Left ventricle myocardium superior (tissue), 1 donor: ENCODE measurements around the gene CACNG4. TPM values are rescaled to one million over a fixed set of nuclear protein-coding genes. Genes with fewer than 3 reads are reported as not detected.

ENCODE experiments used
- ATAC-seq: fragments of 200-7000 bp; cut with Tn5 transposase; one replicate; pipeline ENCODE4 v1.9.1; 2020; ENCODE audit warnings: mild to moderate bottlenecking, moderate library complexity
- DNase-seq: peaks from one replicate; pipeline ENCODE4 v3.0.0-alpha.2; 2020
- intact Hi-C: fragments of 100-400 bp; cut with micrococcal nuclease; formaldehyde crosslinking; loops from one replicate; pipeline ENCODE4 v1.11.0; 2022
- long read RNA-seq: library from polyadenylated mRNA; unstranded; transcript quantifications from one replicate; pipeline ENCODE4 v2.0.0, GENCODE V29; 2021
- total RNA-seq: library from RNA; stranded (reverse); fragmentation: NEBNext Ultra II Directional; extraction: Animal tissue kit (Norgen Biotek cat#: 25700); gene quantifications from one replicate; pipeline ENCODE4 v1.2.1, GENCODE V29; 2021
- donor health status: DM: no; HTN: yes; CAD: no; lungs with severe emphysema.

Gene CACNG4
- total RNA-seq, result not detected
- long read RNA-seq, result 0 reads

- ATAC-seq (no peak), DNase-seq (no peak)
- intact Hi-C loops, result no loop called here
Measured at GRCh38 chr17:66963909-66964771, at the start of gene CACNG4. CACNG4 (plus strand) TSS chr17:66964707; CDS start chr17:66964912, 205 bp downstream.

GRCh38 chr17:66915204-66915611, 49.3 kb upstream of the CACNG4 start:
- ATAC-seq (peak; percentile 34), DNase-seq (no peak)
- intact Hi-C loops, result no loop called here

GRCh38 chr17:66915792-66916191, 48.7 kb upstream of the CACNG4 start:
- DNase-seq, result no peak
- intact Hi-C loops, result no loop called here
- no peak for ATAC-seq

GRCh38 chr17:66916946-66917345, 47.6 kb upstream of the CACNG4 start:
- ATAC-seq (no peak), DNase-seq (no peak)
- intact Hi-C loops, result no loop called here

DNA sequence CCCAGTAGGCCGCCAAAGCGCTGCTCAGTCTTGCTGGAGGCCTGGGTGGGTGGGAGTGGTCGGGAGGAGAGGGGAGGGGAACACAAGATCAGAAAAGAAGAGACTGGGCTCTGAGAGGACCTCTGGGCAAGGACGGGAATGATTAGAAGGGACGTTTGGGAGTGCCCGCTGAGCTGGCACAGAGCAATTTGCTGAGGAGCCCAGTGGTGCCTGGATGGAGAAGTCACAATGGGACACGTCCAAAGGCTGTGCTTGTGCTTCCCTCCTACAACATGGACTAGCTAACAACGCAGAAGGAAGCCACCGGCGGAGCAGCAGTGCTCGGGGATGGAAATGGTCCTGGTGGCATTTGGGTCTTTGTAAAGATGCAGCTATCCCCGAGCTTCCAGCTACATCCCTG, 45.6 kb upstream of the CACNG4 start:
- ATAC-seq (no peak), DNase-seq (no peak)
- intact Hi-C loops, result no loop called here

DNA sequence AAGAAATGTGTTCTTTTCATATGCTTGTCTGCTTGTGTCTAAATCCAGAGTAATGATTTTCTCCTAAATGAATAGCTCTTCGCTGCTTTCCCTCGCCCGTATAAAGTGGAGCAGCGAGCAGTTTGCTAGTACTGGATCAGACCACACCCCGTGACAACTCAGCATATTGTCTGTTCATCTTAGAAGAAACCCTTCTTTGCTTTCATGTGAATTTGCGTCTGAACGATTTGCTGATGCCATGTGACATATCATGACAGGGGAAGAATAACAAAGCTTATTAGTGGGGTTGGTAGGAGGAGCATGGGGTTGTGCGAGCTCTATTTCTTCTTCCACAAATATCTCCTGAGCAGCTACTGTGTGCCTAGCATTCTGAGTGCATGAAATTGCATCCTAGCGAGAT, 44.1 kb upstream of the CACNG4 start:
- intact Hi-C loops, result no loop called here
- ATAC-seq (no peak), DNase-seq (no peak)

DNA sequence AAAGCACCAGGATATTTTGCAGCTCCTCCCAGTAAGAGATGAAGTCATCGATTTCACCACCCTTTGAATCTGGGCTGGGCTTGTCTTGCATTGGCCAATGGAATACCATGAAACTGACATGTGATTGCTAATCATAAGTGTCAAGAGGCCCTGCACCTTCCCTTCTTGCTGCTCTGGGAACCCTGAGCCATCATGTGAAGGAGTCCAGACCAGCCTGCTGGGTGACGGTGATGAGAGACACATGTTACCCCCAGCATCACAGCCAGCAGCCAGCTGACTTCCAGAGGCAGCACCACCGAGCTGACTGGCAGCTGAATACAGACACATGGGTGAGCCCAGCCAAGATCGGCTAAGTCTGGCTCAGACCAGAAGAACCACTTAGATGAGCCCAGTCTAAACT, 43.6 kb upstream of the CACNG4 start:
- intact Hi-C loops, result no loop called here
- DNase-seq (no peak), ATAC-seq (no peak)

GRCh38 chr17:66923886-66924285, 40.6 kb upstream of the CACNG4 start:
- DNase-seq (no peak), ATAC-seq (no peak)
- intact Hi-C loops, result no loop called here

- DNase-seq, result no peak
- no peak for ATAC-seq
- intact Hi-C loops, result no loop called here
Measured at GRCh38 chr17:66925811-66926500, 38.6 kb upstream of the CACNG4 start.

DNA sequence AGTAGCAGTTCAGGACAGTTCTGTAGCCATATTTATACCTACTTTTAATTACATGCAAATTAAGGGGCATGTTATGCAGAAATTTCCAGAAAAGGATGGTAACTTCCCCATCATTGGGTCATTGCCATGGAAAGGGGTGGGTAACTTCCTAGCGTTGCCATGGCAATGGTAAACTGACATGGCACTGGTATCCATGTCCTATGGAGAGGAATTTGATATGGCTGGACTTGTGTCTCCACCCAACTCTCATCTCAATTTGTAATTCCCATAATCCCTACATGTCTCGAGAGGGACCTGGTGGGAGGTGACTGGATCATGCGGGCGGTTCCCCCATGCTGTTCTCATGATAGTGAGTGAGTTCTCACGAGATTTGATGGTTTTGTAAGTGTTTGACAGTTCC, 35.6 kb upstream of the CACNG4 start:
- DNase-seq (no peak), ATAC-seq (no peak)
- intact Hi-C loops, result no loop called here

- no peak for DNase-seq
- ATAC-seq, result no peak
- intact Hi-C loops, result no loop called here
Measured at GRCh38 chr17:66929591-66929990, 34.9 kb upstream of the CACNG4 start.

- no peak for DNase-seq
- no peak for ATAC-seq
Measured at GRCh38 chr17:66930933-66931332, 33.6 kb upstream of the CACNG4 start.

DNA sequence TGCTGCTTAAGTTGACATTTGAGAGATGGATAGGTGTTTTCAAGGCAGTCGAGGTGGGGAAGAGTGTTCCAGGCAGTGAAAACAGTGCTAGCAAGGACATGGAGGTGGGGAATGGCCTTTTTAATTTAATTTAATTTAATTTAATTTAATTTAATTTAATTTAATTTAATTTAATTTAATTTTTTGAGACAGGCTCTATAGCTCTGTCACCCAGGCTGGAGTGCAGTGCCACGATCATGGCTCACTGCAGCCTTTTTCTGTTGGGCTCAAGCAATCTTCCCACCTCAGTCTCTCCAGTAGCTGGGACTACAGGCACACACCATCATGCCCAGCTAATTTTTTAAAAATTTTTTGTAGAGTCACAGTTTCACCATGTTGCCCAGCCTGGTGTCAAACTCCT, 32.2 kb upstream of the CACNG4 start:
- DNase-seq (no peak), ATAC-seq (no peak)
- intact Hi-C loops, result no loop called here

More at GRCh38 chr17:66930933-66931332, 33.6 kb upstream of the CACNG4 start:
- intact Hi-C loops, result no loop called here

DNA sequence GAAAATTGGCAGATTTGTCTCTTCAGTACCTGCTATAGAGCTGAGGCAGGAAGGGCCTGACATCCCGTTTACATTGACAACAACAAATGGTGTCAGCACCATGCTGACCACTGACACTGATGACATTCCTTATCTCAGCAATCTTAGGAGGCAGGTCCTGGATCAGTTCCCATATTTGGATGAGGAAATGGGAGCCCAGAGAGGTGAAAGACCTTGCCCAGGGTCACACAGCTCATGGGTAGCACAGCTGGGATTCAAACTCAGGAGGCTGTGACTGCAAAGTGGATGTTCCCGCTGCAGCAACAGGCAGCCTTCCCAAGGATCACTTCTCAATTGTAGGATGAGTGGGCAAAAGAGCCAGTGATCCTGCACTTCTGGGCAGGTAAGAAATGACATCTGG, 30.5 kb upstream of the CACNG4 start:
- no peak for ATAC-seq
- intact Hi-C loops, result no loop called here
- no peak for DNase-seq

GRCh38 chr17:66935717-66936116, 28.8 kb upstream of the CACNG4 start:
- no peak for DNase-seq
- intact Hi-C loops, result no loop called here
- no peak for ATAC-seq

DNA sequence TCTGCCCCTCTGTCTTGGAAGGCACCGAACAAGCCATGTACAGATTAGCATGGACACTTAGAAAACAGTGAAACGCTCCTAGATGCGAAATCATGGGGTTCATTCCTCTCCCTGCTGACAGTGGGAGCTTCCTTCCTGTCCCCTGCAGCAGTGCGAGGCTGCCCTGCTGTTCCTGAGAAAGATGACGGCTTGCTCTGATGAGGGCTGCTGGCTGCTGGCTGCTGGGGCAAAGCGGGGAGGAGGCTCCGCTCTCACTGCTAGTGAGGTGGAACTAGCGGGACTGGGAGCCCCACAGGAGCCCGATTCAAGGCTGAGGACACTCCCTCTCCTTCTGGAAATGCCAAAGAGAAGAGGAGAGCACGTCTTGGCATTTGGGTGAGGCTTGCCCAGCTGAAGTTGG, 25.9 kb upstream of the CACNG4 start:
- ATAC-seq (no peak), DNase-seq (no peak)
- intact Hi-C loops, result no loop called here

- intact Hi-C loops, result no loop called here
- ATAC-seq, result no peak
- no peak for DNase-seq
Measured at GRCh38 chr17:66939461-66940114, 24.9 kb upstream of the CACNG4 start.

- intact Hi-C loops, result no loop called here
- ATAC-seq, result no peak
- no peak for DNase-seq
Measured at GRCh38 chr17:66941249-66941648, 23.3 kb upstream of the CACNG4 start.

- intact Hi-C loops, result no loop called here
- DNase-seq (no peak), ATAC-seq (no peak)
Measured at GRCh38 chr17:66941773-66942450, 22.6 kb upstream of the CACNG4 start.
